HL-60 (cell line): ENCODE results near the gene OR1D5.

Source experiments
- DNase-seq, 2 experiments: peaks; one replicate each; pipeline ENCODE4 v3.0.0-alpha.2; 2010 to 2020; ENCODE audit warnings: low read depth in 1 of 2, low spot score in 1 of 2
- H3K27ac ChIP-seq: fragments of 250-450 bp; sonication (Bioruptor Pico); replicated peaks from 2 replicates; pipeline ENCODE4 v1.5.1; 2020; ENCODE audit warnings: mild to moderate bottlenecking, moderate library complexity
- H3K27me3 ChIP-seq: fragments of 250-450 bp; sonication (Bioruptor Pico); 2 replicates; pipeline ENCODE4 v1.5.1; 2021; ENCODE audit warnings: mild to moderate bottlenecking, moderate library complexity; ENCODE audit not compliant: insufficient read depth, poor library complexity, severe bottlenecking
- H3K4me3 ChIP-seq: replicated peaks from 2 replicates; pipeline ENCODE4 v1.5.1; 2011; ENCODE audit warnings: mild to moderate bottlenecking, control low read depth, low read length; ENCODE audit not compliant: insufficient read depth
- CTCF ChIP-seq: IDR thresholded peaks from one replicate; pipeline ENCODE4 v1.5.1; 2011; ENCODE audit warnings: low read length, control low read depth, inconsistent platforms; ENCODE audit not compliant: insufficient read depth
- GABPA ChIP-seq: IDR thresholded peaks from 2 replicates; pipeline ENCODE4 v1.6.1; 2012; ENCODE audit warnings: low read depth
- POLR2AphosphoS5 ChIP-seq: IDR thresholded peaks from 2 replicates; pipeline ENCODE4 v1.6.1; 2012; ENCODE audit warnings: low read depth
- SPI1 ChIP-seq: IDR thresholded peaks from 2 replicates; pipeline ENCODE4 v1.6.1; 2012; ENCODE audit warnings: low read depth, mild to moderate bottlenecking, borderline replicate concordance
- TF ChIP-seq, protein P1 (sequence below): IDR thresholded peaks from 2 replicates; pipeline ENCODE4 v1.6.1; 2012; ENCODE audit warnings: low read depth; ENCODE audit not compliant: insufficient replicate concordance

The OR1D5 gene

DNA sequence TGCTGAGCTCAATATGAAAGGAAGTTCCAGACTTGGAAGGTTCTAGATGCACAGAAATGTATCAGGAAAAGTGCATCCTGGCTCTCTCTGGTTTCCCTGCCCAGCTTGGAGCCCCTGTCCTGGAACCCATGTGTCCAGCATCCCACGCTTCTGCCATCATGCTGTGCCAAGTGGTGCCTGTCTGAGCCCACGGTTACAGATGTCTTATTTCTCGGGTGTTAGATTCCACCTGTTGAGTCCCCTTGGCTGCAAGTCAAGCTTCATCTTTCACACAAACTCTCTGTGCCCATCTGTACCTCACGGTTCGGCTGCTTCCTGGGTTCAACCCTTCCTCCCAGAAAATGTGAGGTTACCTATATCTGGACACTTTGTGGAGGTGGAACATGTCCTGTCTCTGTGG lies 22.5 kb downstream of the OR1D5 start:
- no peak for DNase-seq
- no peak overlapping the region for H3K4me3 ChIP-seq
- H3K27me3 ChIP-seq = no peaks in the 10 kb centered on the region
- H3K27ac ChIP-seq = no peak overlapping the region
- TF ChIP-seq POLR2AphosphoS5 (no peak), SPI1 (no peak), GABPA (no peak), CTCF (no peak)
- TF ChIP-seq, protein P1, sequence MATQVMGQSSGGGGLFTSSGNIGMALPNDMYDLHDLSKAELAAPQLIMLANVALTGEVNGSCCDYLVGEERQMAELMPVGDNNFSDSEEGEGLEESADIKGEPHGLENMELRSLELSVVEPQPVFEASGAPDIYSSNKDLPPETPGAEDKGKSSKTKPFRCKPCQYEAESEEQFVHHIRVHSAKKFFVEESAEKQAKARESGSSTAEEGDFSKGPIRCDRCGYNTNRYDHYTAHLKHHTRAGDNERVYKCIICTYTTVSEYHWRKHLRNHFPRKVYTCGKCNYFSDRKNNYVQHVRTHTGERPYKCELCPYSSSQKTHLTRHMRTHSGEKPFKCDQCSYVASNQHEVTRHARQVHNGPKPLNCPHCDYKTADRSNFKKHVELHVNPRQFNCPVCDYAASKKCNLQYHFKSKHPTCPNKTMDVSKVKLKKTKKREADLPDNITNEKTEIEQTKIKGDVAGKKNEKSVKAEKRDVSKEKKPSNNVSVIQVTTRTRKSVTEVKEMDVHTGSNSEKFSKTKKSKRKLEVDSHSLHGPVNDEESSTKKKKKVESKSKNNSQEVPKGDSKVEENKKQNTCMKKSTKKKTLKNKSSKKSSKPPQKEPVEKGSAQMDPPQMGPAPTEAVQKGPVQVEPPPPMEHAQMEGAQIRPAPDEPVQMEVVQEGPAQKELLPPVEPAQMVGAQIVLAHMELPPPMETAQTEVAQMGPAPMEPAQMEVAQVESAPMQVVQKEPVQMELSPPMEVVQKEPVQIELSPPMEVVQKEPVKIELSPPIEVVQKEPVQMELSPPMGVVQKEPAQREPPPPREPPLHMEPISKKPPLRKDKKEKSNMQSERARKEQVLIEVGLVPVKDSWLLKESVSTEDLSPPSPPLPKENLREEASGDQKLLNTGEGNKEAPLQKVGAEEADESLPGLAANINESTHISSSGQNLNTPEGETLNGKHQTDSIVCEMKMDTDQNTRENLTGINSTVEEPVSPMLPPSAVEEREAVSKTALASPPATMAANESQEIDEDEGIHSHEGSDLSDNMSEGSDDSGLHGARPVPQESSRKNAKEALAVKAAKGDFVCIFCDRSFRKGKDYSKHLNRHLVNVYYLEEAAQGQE = no peak

GRCh38 chr17:3039736-3040135 lies 23.7 kb downstream of the OR1D5 start:
- TF ChIP-seq POLR2AphosphoS5 = no peak
- Histone ChIP-seq H3K27ac (no peak overlapping the region), H3K27me3 (no peaks in the 10 kb centered on the region), H3K4me3 (no peak overlapping the region)
- peak; percentile 31 to 61 for DNase-seq

DNA sequence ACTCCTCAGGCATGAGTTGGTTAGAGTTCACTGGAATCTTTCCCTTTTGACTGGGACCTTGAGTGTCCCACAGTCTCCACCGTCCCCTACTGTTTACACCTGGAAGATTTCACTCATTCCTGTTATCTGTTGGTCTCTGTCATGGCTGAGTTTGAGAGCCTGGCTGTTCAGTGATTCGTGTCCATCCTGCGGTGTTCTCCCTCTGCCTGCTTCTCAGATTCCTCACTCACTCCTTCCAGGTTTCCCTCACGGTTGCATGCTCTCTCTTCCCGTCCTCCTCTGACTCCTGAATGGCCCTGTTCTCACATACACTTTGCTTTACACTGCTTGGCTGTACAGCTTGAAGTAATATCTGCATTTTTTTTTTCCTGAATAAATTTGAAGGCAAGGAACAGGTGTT lies 24.5 kb downstream of the OR1D5 start:
- no peak overlapping the region for H3K4me3 ChIP-seq
- no peaks in the 10 kb centered on the region for H3K27me3 ChIP-seq
- no peak for DNase-seq
- no peak for TF ChIP-seq CTCF
- TF ChIP-seq SPI1 = no peak
- TF ChIP-seq POLR2AphosphoS5 = no peak
- TF ChIP-seq, protein P1 = no peak
- no peak for TF ChIP-seq GABPA
- no peak overlapping the region for H3K27ac ChIP-seq

DNA sequence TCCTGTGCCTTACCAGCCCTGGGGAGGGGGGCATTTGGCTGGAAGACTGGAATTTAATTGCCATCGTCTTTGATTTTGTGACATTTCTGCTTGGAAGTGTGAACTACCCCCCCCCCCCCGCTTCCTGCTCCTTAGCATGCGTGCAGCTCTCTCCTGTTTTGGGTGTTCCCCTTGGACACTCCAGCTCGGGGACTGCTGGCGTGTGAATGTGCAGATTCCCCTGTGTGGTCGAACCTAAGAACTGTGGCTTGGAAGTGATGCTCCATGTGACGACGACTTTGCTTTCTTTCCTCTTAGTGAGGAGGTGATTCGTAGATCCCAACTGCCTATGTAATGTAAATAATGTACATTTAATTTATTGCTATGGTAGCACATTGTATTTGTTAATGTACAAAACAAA lies 26.1 kb downstream of the OR1D5 start:
- no peak for DNase-seq
- H3K4me3 ChIP-seq = no peak overlapping the region
- no peaks in the 10 kb centered on the region for H3K27me3 ChIP-seq
- TF ChIP-seq, protein P1 = no peak
- TF ChIP-seq SPI1 = no peak
- no peak for TF ChIP-seq POLR2AphosphoS5
- TF ChIP-seq CTCF = no peak
- TF ChIP-seq GABPA = no peak
- no peak overlapping the region for H3K27ac ChIP-seq
